Activated T-helper 2 cell treated with anti-CD3 and anti-CD28 coated beads, Interferon-gamma antibody, Interleukin-2, Interleukin-4, amounts not matched to agents 10 μg/mL and 5 μg/mL and 100 μg/mL, durations not matched to agents 14 hours and 24 hours and 36 hours (primary cell): ENCODE results near the gene BMPR1B. TPM values are rescaled to one million over a fixed set of nuclear protein-coding genes. Genes with fewer than 3 reads are reported as not detected.

ENCODE experiments used
- DNase-seq: peaks from one replicate; pipeline ENCODE4 v3.0.0; 2021; ENCODE audit warnings: low spot score
- H3K27ac Mint-ChIP-seq: one replicate; pipeline ENCODE4 v1.8.0; 2021; ENCODE audit warnings: mixed read lengths
- H3K27me3 Mint-ChIP-seq: one replicate; pipeline ENCODE4 v1.8.0; 2021; ENCODE audit warnings: low read depth, mixed read lengths
- H3K36me3 Mint-ChIP-seq: one replicate; pipeline ENCODE4 v1.8.0; 2021; ENCODE audit warnings: low read depth, mixed read lengths
- H3K4me1 Mint-ChIP-seq: one replicate; pipeline ENCODE4 v1.8.0; 2021; ENCODE audit warnings: low read depth, mixed read lengths
- H3K4me3 Mint-ChIP-seq: one replicate; pipeline ENCODE4 v1.8.0; 2021; ENCODE audit warnings: low read depth, mild to moderate bottlenecking, moderate library complexity, mixed read lengths
- H3K9me3 Mint-ChIP-seq: one replicate; pipeline ENCODE4 v1.8.0; 2021; ENCODE audit warnings: mixed read lengths
- intact Hi-C: fragments of 100-400 bp; cut with micrococcal nuclease; formaldehyde crosslinking; loops from one replicate; pipeline ENCODE4 v1.15.1; 2023
- total RNA-seq: library from RNA; stranded (reverse); gene quantifications from 2 replicates; pipeline ENCODE4 v1.2.3, GENCODE V29; 2022

The BMPR1B gene
- total RNA-seq, 1 donor from 2014 or later = not detected

DNA sequence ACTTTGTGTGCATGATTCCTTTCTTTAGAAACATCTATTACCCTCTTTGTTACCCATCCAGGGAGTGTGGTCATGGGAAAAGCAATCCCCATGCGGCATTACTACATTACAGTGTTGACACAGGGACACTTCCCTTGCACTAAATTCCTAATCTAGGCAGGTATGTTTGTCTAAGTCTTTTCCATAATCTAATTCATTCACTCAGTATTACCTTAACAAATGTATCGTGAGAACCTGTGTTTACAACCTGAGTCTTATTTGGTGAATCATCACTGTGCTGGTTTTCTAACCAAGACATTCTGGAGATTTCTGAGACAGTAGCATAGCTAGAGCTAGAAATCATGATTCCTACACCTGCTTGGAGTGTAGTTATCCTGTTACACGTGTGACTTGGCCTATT is 326.8 kb downstream of the BMPR1B start:
- DNase-seq = no peak
- intact Hi-C loops = no loop called here
- Mint-ChIP-seq H3K27me3 (peaks cover 6% of the 10 kb centered on the region), H3K4me3 (no peak overlapping the region), H3K4me1 (peaks cover 6% of the 10 kb centered on the region), H3K27ac (no peak overlapping the region), H3K36me3 (no peaks in the 10 kb centered on the region), H3K9me3 (no peaks in the 10 kb centered on the region)

DNA sequence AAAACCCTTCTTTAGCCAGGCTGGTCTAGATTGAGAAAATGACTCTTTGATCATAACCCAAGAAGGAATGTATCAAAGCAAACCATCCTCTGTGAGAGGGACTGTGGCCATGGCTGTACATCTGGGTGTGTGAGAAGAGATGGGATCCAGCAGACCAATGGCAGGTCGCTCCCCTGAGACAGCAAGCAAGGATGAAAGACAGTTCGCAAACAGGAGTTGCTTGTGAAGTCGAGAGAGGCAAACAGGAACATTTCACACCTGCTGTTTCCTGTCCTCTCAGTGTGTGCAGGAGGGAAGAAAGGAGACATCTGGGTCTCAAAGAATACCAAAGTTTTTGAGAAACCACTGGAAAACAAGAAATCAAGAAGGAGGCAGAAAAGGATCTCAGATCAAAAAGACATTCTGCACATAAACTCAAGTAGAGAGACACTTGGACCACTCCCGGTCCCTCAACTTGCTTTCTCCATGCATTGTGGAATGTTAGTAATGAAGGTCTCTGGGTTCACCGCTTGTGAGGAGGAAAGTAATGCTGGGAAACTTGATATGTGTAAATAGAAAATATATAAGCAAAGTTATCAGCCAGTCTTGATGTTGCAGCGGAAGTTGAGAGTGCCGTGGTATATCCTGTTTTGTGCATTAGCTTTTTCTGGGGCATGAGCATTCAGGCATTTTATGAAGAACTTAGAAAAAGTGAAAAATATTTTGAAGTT is 327.5 kb downstream of the BMPR1B start:
- Mint-ChIP-seq H3K27ac (no peak overlapping the region), H3K27me3 (peaks cover 7% of the 10 kb centered on the region), H3K4me3 (no peak overlapping the region), H3K36me3 (no peaks in the 10 kb centered on the region), H3K9me3 (no peaks in the 10 kb centered on the region), H3K4me1 (peaks cover 6% of the 10 kb centered on the region)
- no peak for DNase-seq
- intact Hi-C loops = no loop called here

GRCh38 chr4:95086551-95086950 is 328.8 kb downstream of the BMPR1B start:
- H3K4me1 Mint-ChIP-seq = peaks cover 6% of the 10 kb centered on the region

GRCh38 chr4:95087657-95088455 is 330.1 kb downstream of the BMPR1B start:
- Mint-ChIP-seq H3K36me3 (no peaks in the 10 kb centered on the region), H3K4me3 (no peak overlapping the region), H3K4me1 (peaks cover 6% of the 10 kb centered on the region), H3K9me3 (no peaks in the 10 kb centered on the region), H3K27me3 (peaks cover 12% of the 10 kb centered on the region), H3K27ac (no peak overlapping the region)
- intact Hi-C loops = no loop called here
- DNase-seq = no peak

More at GRCh38 chr4:95086551-95086950, 328.8 kb downstream of the BMPR1B start:
- H3K4me3 Mint-ChIP-seq = no peak overlapping the region
- H3K36me3 Mint-ChIP-seq = no peaks in the 10 kb centered on the region
- intact Hi-C loops = no loop called here
- H3K27ac Mint-ChIP-seq = no peak overlapping the region
- H3K9me3 Mint-ChIP-seq = no peaks in the 10 kb centered on the region
- peaks cover 12% of the 10 kb centered on the region for H3K27me3 Mint-ChIP-seq
- no peak for DNase-seq

- Mint-ChIP-seq H3K9me3 (no peaks in the 10 kb centered on the region), H3K36me3 (no peaks in the 10 kb centered on the region), H3K27ac (no peak overlapping the region), H3K4me3 (no peak overlapping the region), H3K4me1 (no peaks in the 10 kb centered on the region), H3K27me3 (peaks cover 19% of the 10 kb centered on the region)
- no peak for DNase-seq
- intact Hi-C loops = no loop called here
Measured at GRCh38 chr4:95091272-95091671, 333.5 kb downstream of the BMPR1B start.

DNA sequence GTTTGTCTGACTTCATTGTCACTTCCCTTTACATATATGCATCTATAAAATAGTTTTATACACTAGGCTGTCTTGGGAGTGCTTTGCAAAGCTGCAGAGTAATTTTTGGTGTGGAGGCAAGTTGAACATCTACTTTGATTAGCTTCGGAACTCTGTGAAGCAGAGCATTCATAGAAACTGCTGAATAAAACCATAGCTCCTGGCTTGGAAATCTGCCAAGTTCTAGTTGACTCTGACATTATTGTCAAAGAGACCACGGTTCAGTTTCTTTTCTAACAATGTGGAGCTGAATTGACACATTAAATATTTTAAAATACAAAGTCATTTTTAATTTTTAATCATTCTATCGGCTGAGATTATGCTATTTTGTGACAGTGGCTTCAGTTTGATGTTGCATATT is 335.0 kb downstream of the BMPR1B start:
- no peak for DNase-seq
- Mint-ChIP-seq H3K36me3 (no peaks in the 10 kb centered on the region), H3K4me1 (no peaks in the 10 kb centered on the region), H3K27ac (no peak overlapping the region), H3K27me3 (peaks cover 16% of the 10 kb centered on the region), H3K4me3 (no peak overlapping the region), H3K9me3 (no peaks in the 10 kb centered on the region)
- intact Hi-C loops = no loop called here

- Mint-ChIP-seq H3K27me3 (peaks cover 16% of the 10 kb centered on the region), H3K27ac (no peak overlapping the region), H3K9me3 (no peaks in the 10 kb centered on the region), H3K4me3 (no peak overlapping the region), H3K36me3 (no peaks in the 10 kb centered on the region), H3K4me1 (no peaks in the 10 kb centered on the region)
- DNase-seq = no peak
- intact Hi-C loops = no loop called here
Measured at GRCh38 chr4:95093460-95093859, 335.7 kb downstream of the BMPR1B start.

DNA sequence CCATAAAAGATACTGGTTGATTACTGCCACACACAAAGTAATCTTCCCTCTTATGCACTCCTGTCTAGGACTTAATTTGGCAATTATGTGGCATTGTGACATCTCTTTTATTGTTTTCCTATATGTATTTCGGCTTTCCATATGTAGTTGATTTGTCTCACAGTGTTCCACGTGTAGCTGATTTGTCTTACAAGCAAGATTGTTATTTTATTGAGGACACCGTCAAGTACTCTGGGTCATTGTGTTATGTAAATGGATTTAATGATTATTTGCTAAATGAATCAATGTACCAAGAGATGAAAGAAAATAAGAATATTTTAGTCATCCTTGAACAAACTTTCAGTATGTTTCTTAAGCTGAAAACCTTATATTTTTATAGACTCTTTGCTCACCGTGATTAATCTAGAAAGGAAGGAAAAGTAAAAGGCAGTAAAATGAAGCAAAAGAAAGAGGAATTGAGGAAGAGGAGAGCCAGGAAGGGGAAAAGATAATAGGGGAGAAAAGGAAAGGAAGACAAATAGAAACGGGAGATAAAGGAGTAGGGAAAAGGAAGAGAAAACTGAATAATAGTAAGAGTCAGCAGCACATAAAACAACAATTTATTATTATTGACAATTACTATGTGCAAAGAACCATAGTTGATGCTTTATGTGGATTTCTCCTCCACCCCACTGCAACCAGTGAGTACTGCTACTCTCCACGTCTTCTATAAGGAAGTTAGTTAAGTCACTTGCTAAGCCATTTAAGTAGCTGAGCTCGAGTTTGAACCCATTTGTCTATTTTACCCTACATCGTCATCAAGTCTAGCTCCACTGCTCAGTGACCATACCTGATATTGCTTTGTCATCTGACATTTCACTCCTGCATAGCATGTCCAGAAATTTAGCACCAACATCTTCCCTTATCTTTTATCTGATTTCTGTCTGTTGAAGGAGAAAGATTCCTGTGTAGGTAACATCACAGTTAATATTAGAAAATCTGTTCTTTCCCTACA is 336.5 kb downstream of the BMPR1B start:
- DNase-seq = no peak
- no peak overlapping the region for H3K27ac Mint-ChIP-seq
- no peaks in the 10 kb centered on the region for H3K4me1 Mint-ChIP-seq
- no peak overlapping the region for H3K4me3 Mint-ChIP-seq
- peaks cover 15% of the 10 kb centered on the region for H3K27me3 Mint-ChIP-seq
- intact Hi-C loops = no loop called here
- H3K9me3 Mint-ChIP-seq = no peaks in the 10 kb centered on the region
- no peaks in the 10 kb centered on the region for H3K36me3 Mint-ChIP-seq

- DNase-seq = no peak
- Mint-ChIP-seq H3K4me1 (no peaks in the 10 kb centered on the region), H3K27me3 (peaks cover 14% of the 10 kb centered on the region), H3K4me3 (no peak overlapping the region), H3K9me3 (no peaks in the 10 kb centered on the region), H3K36me3 (no peaks in the 10 kb centered on the region), H3K27ac (no peak overlapping the region)
- intact Hi-C loops = no loop called here
Measured at GRCh38 chr4:95095348-95095974, 337.7 kb downstream of the BMPR1B start.

DNA sequence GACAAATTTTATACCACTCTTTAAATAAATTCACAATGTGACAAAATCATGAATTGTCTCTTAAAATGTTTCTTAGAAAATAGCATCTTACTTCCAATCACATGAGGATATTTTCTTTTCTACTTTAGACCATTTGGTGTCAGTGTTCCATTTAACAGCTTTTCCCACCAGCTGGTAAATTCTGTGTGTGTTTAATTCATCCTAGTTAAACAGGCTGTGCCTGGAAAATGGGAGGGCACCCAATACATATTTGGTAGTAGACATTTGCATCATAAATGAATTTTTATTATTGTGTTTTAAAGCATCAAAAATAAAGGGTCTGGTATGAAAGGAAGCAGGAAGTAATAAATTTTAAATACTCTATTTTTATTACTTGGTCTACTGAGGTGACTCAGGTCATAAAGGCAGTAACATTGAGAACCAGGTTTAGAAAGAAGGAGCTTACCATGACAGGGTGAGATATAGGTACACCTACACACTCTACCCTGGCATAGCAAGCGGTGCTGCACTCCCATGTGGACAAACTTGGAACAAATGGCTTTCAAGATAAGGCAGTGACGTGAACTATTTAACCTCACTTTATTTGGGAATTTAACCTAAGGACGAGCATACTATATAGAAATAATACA is 344.5 kb downstream of the BMPR1B start:
- Mint-ChIP-seq H3K27ac (no peak overlapping the region), H3K9me3 (no peaks in the 10 kb centered on the region)

DNA sequence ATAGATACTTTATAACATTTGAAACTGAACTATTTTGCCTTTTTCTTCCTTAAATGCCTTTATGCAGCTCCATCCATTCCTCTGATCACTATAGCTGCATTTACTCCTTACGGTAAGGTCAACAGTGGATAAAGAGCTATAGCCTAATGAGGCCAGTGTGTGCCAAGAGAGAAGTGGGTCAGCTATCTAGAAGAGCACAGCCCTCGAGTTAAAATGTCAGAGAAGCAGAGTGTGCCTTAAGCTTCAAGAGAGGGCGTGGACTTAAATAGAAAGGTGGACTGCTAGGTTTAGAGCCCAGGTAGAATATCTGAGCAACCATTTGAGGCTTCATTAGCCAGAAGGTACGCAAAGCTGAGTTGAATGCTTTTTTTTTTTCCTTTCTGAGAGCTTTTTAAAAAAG is 347.4 kb downstream of the BMPR1B start:
- Mint-ChIP-seq H3K27me3 (peaks cover 5% of the 10 kb centered on the region), H3K9me3 (no peaks in the 10 kb centered on the region), H3K4me3 (no peak overlapping the region), H3K27ac (no peak overlapping the region), H3K4me1 (peaks cover 2% of the 10 kb centered on the region), H3K36me3 (no peaks in the 10 kb centered on the region)
- DNase-seq = no peak
- intact Hi-C loops = no loop called here

More for the DNA sequence above, 344.5 kb downstream of the BMPR1B start:
- Mint-ChIP-seq H3K4me1 (no peaks in the 10 kb centered on the region), H3K4me3 (no peak overlapping the region), H3K27me3 (peaks cover 5% of the 10 kb centered on the region), H3K36me3 (no peaks in the 10 kb centered on the region)
- intact Hi-C loops = no loop called here
- DNase-seq = no peak

DNA sequence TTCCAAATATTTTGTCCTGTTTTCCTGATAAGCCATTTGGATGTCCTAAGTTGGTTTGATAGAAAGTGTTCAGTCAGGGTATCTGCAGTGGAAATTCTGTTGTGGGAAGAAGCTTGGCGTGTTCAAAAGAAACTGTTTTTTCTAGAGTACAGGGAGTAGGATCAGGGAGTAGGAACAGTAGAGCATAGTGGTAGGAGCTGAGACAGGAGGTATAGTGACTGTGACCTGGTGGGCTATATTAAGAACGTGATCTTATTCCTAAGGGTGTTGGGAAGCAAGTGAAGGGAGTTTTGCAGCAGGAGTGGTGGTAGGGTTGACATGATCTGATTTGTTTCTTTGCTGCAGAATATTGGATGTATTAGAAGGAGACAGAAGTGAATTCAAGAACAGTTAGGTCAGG is 348.2 kb downstream of the BMPR1B start:
- no peaks in the 10 kb centered on the region for H3K9me3 Mint-ChIP-seq

More for the DNA sequence above, 348.2 kb downstream of the BMPR1B start:
- no peak for DNase-seq
- Mint-ChIP-seq H3K36me3 (no peaks in the 10 kb centered on the region), H3K4me3 (no peak overlapping the region), H3K4me1 (peaks cover 2% of the 10 kb centered on the region), H3K27me3 (peaks cover 5% of the 10 kb centered on the region), H3K27ac (no peak overlapping the region)
- intact Hi-C loops = no loop called here
